Activated CD4-positive, alpha-beta memory T cell treated with anti-CD3 and anti-CD28 coated beads for 36 hours (primary cell): Measurements from ENCODE around the gene ARFRP1. TPM values are rescaled to one million over a fixed set of nuclear protein-coding genes. Genes with fewer than 3 reads are reported as not detected.

ENCODE experiments used
- CTCF ChIA-PET: fragments of 350-600 bp; sonication (Branson Sonifier 250); formaldehyde crosslinking; loops from one replicate; lab custom pipeline; 2021; ENCODE audit warnings: antibody characterized with exemption, inconsistent platforms; lab: Charles Lee
- POLR2A ChIA-PET: fragments of 350-600 bp; sonication (Branson Sonifier 250); formaldehyde crosslinking; loops from one replicate; lab custom pipeline; 2021; ENCODE audit warnings: antibody characterized with exemption; lab: Charles Lee
- DNase-seq: peaks from one replicate; pipeline ENCODE4 v3.0.0-alpha.2; 2020
- H3K27ac Mint-ChIP-seq: one replicate; pipeline ENCODE4 v1.8.0; 2021; ENCODE audit warnings: mixed read lengths
- H3K27me3 Mint-ChIP-seq: one replicate; pipeline ENCODE4 v1.8.0; 2021; ENCODE audit warnings: mixed read lengths
- H3K36me3 Mint-ChIP-seq: one replicate; pipeline ENCODE4 v1.8.0; 2021; ENCODE audit warnings: mixed read lengths
- H3K4me1 Mint-ChIP-seq: one replicate; pipeline ENCODE4 v1.8.0; 2021; ENCODE audit warnings: low read depth, mixed read lengths
- H3K4me3 Mint-ChIP-seq: one replicate; pipeline ENCODE4 v1.8.0; 2021; ENCODE audit warnings: mild to moderate bottlenecking, mixed read lengths
- H3K9me3 Mint-ChIP-seq: one replicate; pipeline ENCODE4 v1.8.0; 2021; ENCODE audit warnings: mixed read lengths
- intact Hi-C: fragments of 100-400 bp; cut with micrococcal nuclease; formaldehyde crosslinking; loops from one replicate; pipeline ENCODE4 v1.15.1; 2023
- total RNA-seq, 2 experiments: library from RNA; stranded (reverse); gene quantifications; one replicate each; pipeline ENCODE4 v1.2.3, GENCODE V29; 2021

The ARFRP1 gene
- total RNA-seq, 2 experiments from 2014 or later, result 54.6 to 58.4 TPM

GRCh38 chr20:63685269-63686026 is 22.3 kb downstream of the ARFRP1 start:
- H3K27ac Mint-ChIP-seq, result no peak overlapping the region
- ChIA-PET CTCF (no interaction called here), POLR2A (no interaction called here)
- DNase-seq, result no peak
- H3K27me3 Mint-ChIP-seq, result no peaks in the 10 kb centered on the region
- no peaks in the 10 kb centered on the region for H3K9me3 Mint-ChIP-seq
- intact Hi-C loops, result no loop called here
- no peak overlapping the region for H3K4me3 Mint-ChIP-seq
- H3K4me1 Mint-ChIP-seq, result peaks cover 15% of the 10 kb centered on the region
- peaks cover 1% of the 10 kb centered on the region for H3K36me3 Mint-ChIP-seq

- DNase-seq, result peak; percentile 47
- H3K27ac Mint-ChIP-seq, result no peak overlapping the region
These were observed 25.2 kb downstream of the ARFRP1 start for GRCh38 chr20:63682384-63683139.

GRCh38 chr20:63681609-63682142 is 26.1 kb downstream of the ARFRP1 start:
- Mint-ChIP-seq H3K4me3 (no peak overlapping the region), H3K27me3 (no peaks in the 10 kb centered on the region), H3K36me3 (peaks cover 12% of the 10 kb centered on the region), H3K27ac (no peak overlapping the region), H3K4me1 (peaks cover 10% of the 10 kb centered on the region), H3K9me3 (no peaks in the 10 kb centered on the region)
- intact Hi-C loops, result no loop called here
- DNase-seq, result no peak
- ChIA-PET CTCF (no interaction called here), POLR2A (no interaction called here)

More at GRCh38 chr20:63682384-63683139, 25.2 kb downstream of the ARFRP1 start:
- CTCF ChIA-PET, result interaction anchor here (0.7 kb wide), 1 partner anchor 15 kb away, joined by 3 read pairs; no protein-coding TSS in a partner anchor
- Mint-ChIP-seq H3K36me3 (peaks cover 6% of the 10 kb centered on the region), H3K4me1 (peaks cover 13% of the 10 kb centered on the region), H3K27me3 (no peaks in the 10 kb centered on the region), H3K4me3 (no peak overlapping the region), H3K9me3 (no peaks in the 10 kb centered on the region)
- POLR2A ChIA-PET, result no interaction called here
- intact Hi-C loops, result no loop called here

- H3K27ac Mint-ChIP-seq, result no peak overlapping the region
- ChIA-PET POLR2A (no interaction called here), CTCF (no interaction called here)
- DNase-seq, result no peak
- H3K4me3 Mint-ChIP-seq, result no peak overlapping the region
- no peaks in the 10 kb centered on the region for H3K9me3 Mint-ChIP-seq
- H3K36me3 Mint-ChIP-seq, result peaks cover 17% of the 10 kb centered on the region
- H3K27me3 Mint-ChIP-seq, result no peaks in the 10 kb centered on the region
- peaks cover 5% of the 10 kb centered on the region for H3K4me1 Mint-ChIP-seq
- intact Hi-C loops, result no loop called here
These were observed 26.7 kb downstream of the ARFRP1 start for GRCh38 chr20:63680857-63681608.

- H3K27me3 Mint-ChIP-seq, result no peaks in the 10 kb centered on the region
- ChIA-PET CTCF (no interaction called here), POLR2A (no interaction called here)
- intact Hi-C loops, result no loop called here
- H3K36me3 Mint-ChIP-seq, result peaks cover 17% of the 10 kb centered on the region
- peaks cover 5% of the 10 kb centered on the region for H3K4me1 Mint-ChIP-seq
- no peak overlapping the region for H3K4me3 Mint-ChIP-seq
- DNase-seq, result no peak
- no peaks in the 10 kb centered on the region for H3K9me3 Mint-ChIP-seq
- H3K27ac Mint-ChIP-seq, result no peak overlapping the region
These were observed 27.3 kb downstream of the ARFRP1 start for GRCh38 chr20:63680427-63680826.

GRCh38 chr20:63679799-63680305 is 27.9 kb downstream of the ARFRP1 start:
- intact Hi-C loops, result no loop called here
- Mint-ChIP-seq H3K9me3 (no peaks in the 10 kb centered on the region), H3K27me3 (no peaks in the 10 kb centered on the region), H3K4me1 (peaks cover 5% of the 10 kb centered on the region), H3K4me3 (no peak overlapping the region), H3K36me3 (peaks cover 17% of the 10 kb centered on the region), H3K27ac (no peak overlapping the region)
- ChIA-PET CTCF (interaction anchor here (0.6 kb wide), 1 partner anchor 12 kb away, joined by 3 read pairs; no protein-coding TSS in a partner anchor), POLR2A (no interaction called here)
- no peak for DNase-seq

GRCh38 chr20:63678667-63679465 is 28.9 kb downstream of the ARFRP1 start:
- H3K27ac Mint-ChIP-seq, result no peak overlapping the region
- peaks cover 2% of the 10 kb centered on the region for H3K4me1 Mint-ChIP-seq
- peaks cover 16% of the 10 kb centered on the region for H3K36me3 Mint-ChIP-seq
- no peaks in the 10 kb centered on the region for H3K27me3 Mint-ChIP-seq
- ChIA-PET POLR2A (no interaction called here), CTCF (no interaction called here)
- no peaks in the 10 kb centered on the region for H3K9me3 Mint-ChIP-seq
- DNase-seq, result no peak
- intact Hi-C loops, result no loop called here
- no peak overlapping the region for H3K4me3 Mint-ChIP-seq

GRCh38 chr20:63678071-63678470 is 29.7 kb downstream of the ARFRP1 start:
- H3K4me1 Mint-ChIP-seq, result peaks cover 2% of the 10 kb centered on the region
- no peaks in the 10 kb centered on the region for H3K9me3 Mint-ChIP-seq
- intact Hi-C loops, result no loop called here
- no peak overlapping the region for H3K27ac Mint-ChIP-seq
- DNase-seq, result no peak
- ChIA-PET CTCF (no interaction called here), POLR2A (no interaction called here)
- no peak overlapping the region for H3K4me3 Mint-ChIP-seq
- H3K27me3 Mint-ChIP-seq, result no peaks in the 10 kb centered on the region
- peaks cover 17% of the 10 kb centered on the region for H3K36me3 Mint-ChIP-seq

- Mint-ChIP-seq H3K9me3 (no peaks in the 10 kb centered on the region), H3K36me3 (peaks cover 21% of the 10 kb centered on the region), H3K27me3 (no peaks in the 10 kb centered on the region), H3K4me1 (no peaks in the 10 kb centered on the region), H3K27ac (no peak overlapping the region), H3K4me3 (no peak overlapping the region)
- POLR2A ChIA-PET, result no interaction called here
- intact Hi-C loops, result no loop called here
- no peak for DNase-seq
- CTCF ChIA-PET, result no interaction called here
These were observed 32.0 kb downstream of the ARFRP1 start for GRCh38 chr20:63675681-63676368.

- DNase-seq, result no peak
- H3K4me3 Mint-ChIP-seq, result no peak overlapping the region
- ChIA-PET CTCF (no interaction called here), POLR2A (no interaction called here)
- no peaks in the 10 kb centered on the region for H3K4me1 Mint-ChIP-seq
- peaks cover 26% of the 10 kb centered on the region for H3K36me3 Mint-ChIP-seq
- intact Hi-C loops, result no loop called here
- H3K27me3 Mint-ChIP-seq, result no peaks in the 10 kb centered on the region
- H3K27ac Mint-ChIP-seq, result no peak overlapping the region
- no peaks in the 10 kb centered on the region for H3K9me3 Mint-ChIP-seq
These were observed 33.8 kb downstream of the ARFRP1 start for GRCh38 chr20:63673951-63674350.

GRCh38 chr20:63672666-63673065 is 35.1 kb downstream of the ARFRP1 start:
- ChIA-PET POLR2A (no interaction called here), CTCF (no interaction called here)
- no peak overlapping the region for H3K27ac Mint-ChIP-seq
- H3K27me3 Mint-ChIP-seq, result no peaks in the 10 kb centered on the region
- peaks cover 29% of the 10 kb centered on the region for H3K36me3 Mint-ChIP-seq
- no peak overlapping the region for H3K4me3 Mint-ChIP-seq
- no peaks in the 10 kb centered on the region for H3K9me3 Mint-ChIP-seq
- intact Hi-C loops, result no loop called here
- DNase-seq, result no peak
- H3K4me1 Mint-ChIP-seq, result no peaks in the 10 kb centered on the region
